Measurements from ENCODE around the gene UBL7.
"Not testable (repeated sequence)": the region's sequence is repeated elsewhere in the genome, so short reads cannot be mapped to it uniquely, and the experiment has no call there.

Gene UBL7

GRCh38 chr15:74458473-74458872, 2.5 kb downstream of the UBL7 start:
- Histone ChIP-seq H3K36me3 (replicated peaks; ENCODE audit: low read depth, low read length) (peaks cover 45% of the 10 kb centered on the region), H3K9me3 (ENCODE audit: insufficient read depth, low read length) (no peaks in the 10 kb centered on the region), H3K27ac (ENCODE audit: low read length) (no peak overlapping the region), H3K27me3 (ENCODE audit: low read depth, low read length) (no peaks in the 10 kb centered on the region), H2AFZ (ENCODE audit: low read depth, low read length) (no peak overlapping the region), H3K4me2 (ENCODE audit: low read length) (0 out of 2 replicates have a peak overlapping the region, but pooled peaks have one; percentile 9), H4K20me1 (ENCODE audit: insufficient read depth, low read length) (0 out of 2 replicates have a peak, but pooled peaks cover 7% of the 10 kb centered on the region), H3K4me3 (ENCODE audit: low read length) (no peak overlapping the region), H3K4me1 (ENCODE audit: low read length) (peaks cover 34% of the 10 kb centered on the region), H3K9ac (ENCODE audit: low read length) (no peak overlapping the region), H3K79me2 (ENCODE audit: low read length) (peaks cover 54% of the 10 kb centered on the region)
- TF ChIP-seq EZH2phosphoT487 (IDR thresholded peaks at IDR 0.05; ENCODE audit: low read depth) = no peak
- TF ChIP-seq, protein P1, sequence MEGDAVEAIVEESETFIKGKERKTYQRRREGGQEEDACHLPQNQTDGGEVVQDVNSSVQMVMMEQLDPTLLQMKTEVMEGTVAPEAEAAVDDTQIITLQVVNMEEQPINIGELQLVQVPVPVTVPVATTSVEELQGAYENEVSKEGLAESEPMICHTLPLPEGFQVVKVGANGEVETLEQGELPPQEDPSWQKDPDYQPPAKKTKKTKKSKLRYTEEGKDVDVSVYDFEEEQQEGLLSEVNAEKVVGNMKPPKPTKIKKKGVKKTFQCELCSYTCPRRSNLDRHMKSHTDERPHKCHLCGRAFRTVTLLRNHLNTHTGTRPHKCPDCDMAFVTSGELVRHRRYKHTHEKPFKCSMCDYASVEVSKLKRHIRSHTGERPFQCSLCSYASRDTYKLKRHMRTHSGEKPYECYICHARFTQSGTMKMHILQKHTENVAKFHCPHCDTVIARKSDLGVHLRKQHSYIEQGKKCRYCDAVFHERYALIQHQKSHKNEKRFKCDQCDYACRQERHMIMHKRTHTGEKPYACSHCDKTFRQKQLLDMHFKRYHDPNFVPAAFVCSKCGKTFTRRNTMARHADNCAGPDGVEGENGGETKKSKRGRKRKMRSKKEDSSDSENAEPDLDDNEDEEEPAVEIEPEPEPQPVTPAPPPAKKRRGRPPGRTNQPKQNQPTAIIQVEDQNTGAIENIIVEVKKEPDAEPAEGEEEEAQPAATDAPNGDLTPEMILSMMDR (IDR thresholded peaks at IDR 0.05; ENCODE audit: low read depth, low read length) = no peak

DNA sequence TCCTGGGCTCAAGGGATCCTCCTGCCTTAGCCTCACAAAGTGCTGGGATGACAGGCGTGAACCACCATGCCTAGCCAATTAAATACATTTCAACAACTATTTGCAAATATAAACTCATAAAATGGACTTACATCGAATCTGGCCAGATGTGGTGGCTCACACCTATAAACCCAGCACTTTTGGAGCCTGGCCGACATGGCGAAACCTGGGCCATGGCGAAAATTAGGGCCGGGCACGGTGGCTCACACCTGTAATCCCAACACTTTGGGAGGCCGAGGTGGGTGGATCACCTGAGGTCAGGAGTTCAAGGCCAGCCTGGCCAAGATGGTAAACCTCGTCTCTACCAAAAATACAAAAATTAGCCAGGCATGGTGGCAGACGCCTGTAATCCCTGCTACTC, 3.9 kb downstream of the UBL7 start:
- not testable (repeated sequence) for H3K9me3 ChIP-seq (ENCODE audit: insufficient read depth, low read length); H3K9ac ChIP-seq (ENCODE audit: low read length); H2AFZ ChIP-seq (ENCODE audit: low read depth, low read length); H3K27ac ChIP-seq (ENCODE audit: low read length); H3K4me2 ChIP-seq (ENCODE audit: low read length); H3K4me3 ChIP-seq (ENCODE audit: low read length); H3K27me3 ChIP-seq (ENCODE audit: low read depth, low read length)
- H3K4me1 ChIP-seq (ENCODE audit: low read length) = peaks cover 21% of the 10 kb centered on the region
- H3K36me3 ChIP-seq (replicated peaks; ENCODE audit: low read depth, low read length) = peaks cover 49% of the 10 kb centered on the region
- H3K79me2 ChIP-seq (ENCODE audit: low read length) = peaks cover 50% of the 10 kb centered on the region
- peaks cover 12% of the 10 kb centered on the region for H4K20me1 ChIP-seq (ENCODE audit: insufficient read depth, low read length)

GRCh38 chr15:74454764-74455500, 6.0 kb downstream of the UBL7 start:
- Histone ChIP-seq H3K4me1 (ENCODE audit: low read length) (peaks cover 19% of the 10 kb centered on the region), H3K27me3 (ENCODE audit: low read depth, low read length) (no peaks in the 10 kb centered on the region), H3K4me2 (ENCODE audit: low read length) (no peak overlapping the region), H3K9me3 (ENCODE audit: insufficient read depth, low read length) (no peaks in the 10 kb centered on the region), H3K9ac (ENCODE audit: low read length) (no peak overlapping the region), H3K27ac (ENCODE audit: low read length) (no peak overlapping the region; the same call in 1 of the 2 replicates), H2AFZ (ENCODE audit: low read depth, low read length) (no peak overlapping the region), H3K4me3 (ENCODE audit: low read length) (no peak overlapping the region), H3K36me3 (replicated peaks; ENCODE audit: low read depth, low read length) (peaks cover 70% of the 10 kb centered on the region), H3K79me2 (ENCODE audit: low read length) (peaks cover 38% of the 10 kb centered on the region), H4K20me1 (ENCODE audit: insufficient read depth, low read length) (peaks cover 27% of the 10 kb centered on the region)
- TF ChIP-seq, protein P1 (IDR thresholded peaks at IDR 0.05; ENCODE audit: low read depth, low read length) = no peak
- TF ChIP-seq EZH2phosphoT487 (IDR thresholded peaks at IDR 0.05; ENCODE audit: low read depth) = no peak

DNA sequence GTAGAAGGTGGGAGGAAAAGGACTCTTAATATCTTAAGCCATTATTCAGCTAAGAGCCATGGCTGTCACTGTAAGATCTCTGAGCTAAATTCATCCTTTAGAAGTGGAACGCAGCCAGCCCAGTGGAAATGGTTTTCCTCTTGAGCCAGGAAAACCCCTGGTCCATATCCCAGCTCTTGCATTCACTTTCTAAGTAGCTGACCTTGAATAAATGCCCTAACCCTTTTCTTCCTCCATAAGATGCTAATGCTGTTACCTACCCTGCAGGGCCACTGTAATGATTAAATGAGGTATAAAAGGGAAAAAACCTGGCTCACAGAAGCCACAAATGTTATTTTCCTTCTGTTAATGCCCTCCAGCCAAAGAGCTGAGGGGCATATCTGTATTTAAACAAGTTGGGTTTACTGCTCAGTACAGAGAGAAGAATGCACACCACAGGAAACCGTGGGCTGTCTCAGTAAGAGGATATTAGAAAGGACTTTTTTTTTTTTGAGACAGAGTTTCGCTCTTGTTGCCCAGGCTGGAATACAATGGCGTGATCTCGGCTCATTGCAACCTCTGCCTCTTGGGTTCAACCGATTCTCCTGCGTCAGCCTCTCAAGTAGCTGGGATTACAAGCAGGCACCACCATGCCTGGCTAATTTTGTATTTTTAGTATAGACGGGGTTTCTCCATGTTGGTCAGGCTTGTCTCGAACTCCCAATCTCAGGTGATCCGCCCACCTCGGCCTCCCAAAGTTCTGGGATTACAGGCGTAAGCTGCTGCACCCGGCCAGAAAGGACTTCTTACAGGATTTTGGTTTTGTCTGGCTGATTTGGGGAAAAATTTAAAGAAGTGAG, 6.8 kb downstream of the UBL7 start:
- H3K9ac ChIP-seq (ENCODE audit: low read length) = no peak overlapping the region

More for the DNA sequence above, 6.8 kb downstream of the UBL7 start:
- Histone ChIP-seq H4K20me1 (ENCODE audit: insufficient read depth, low read length) (peaks cover 27% of the 10 kb centered on the region), H3K9me3 (ENCODE audit: insufficient read depth, low read length) (no peaks in the 10 kb centered on the region), H2AFZ (ENCODE audit: low read depth, low read length) (no peak overlapping the region), H3K36me3 (replicated peaks; ENCODE audit: low read depth, low read length) (peaks cover 78% of the 10 kb centered on the region), H3K79me2 (ENCODE audit: low read length) (peaks cover 30% of the 10 kb centered on the region), H3K4me3 (ENCODE audit: low read length) (no peak overlapping the region), H3K27ac (ENCODE audit: low read length) (no peak overlapping the region), H3K27me3 (ENCODE audit: low read depth, low read length) (no peaks in the 10 kb centered on the region), H3K4me1 (ENCODE audit: low read length) (peaks cover 15% of the 10 kb centered on the region), H3K4me2 (ENCODE audit: low read length) (no peak overlapping the region)
- TF ChIP-seq, protein P1 (IDR thresholded peaks at IDR 0.05; ENCODE audit: low read depth, low read length) = no peak
- TF ChIP-seq EZH2phosphoT487 (IDR thresholded peaks at IDR 0.05; ENCODE audit: low read depth) = no peak
